HepG2 (cell line): ENCODE data around the gene ZNF581. TPM values are rescaled to one million over a fixed set of nuclear protein-coding genes. Genes with fewer than 3 reads are reported as not detected.

Experiments used
- ATAC-seq: fragments of 200-7000 bp; cut with Tn5 transposase; 3 replicates; pipeline ENCODE4 v1.9.1; 2020; ENCODE audit warnings: mild to moderate bottlenecking, moderate library complexity
- BruUV-seq: library from RNA; stranded (reverse); fragments of 400-500 nt; replicated peaks from 2 replicates; lab custom pipeline; 2021; lab: Mats Ljungman, UMichigan
- CTCF ChIA-PET: fragments of 300-600 bp; formaldehyde crosslinking; extraction: SDS; loops from one replicate; lab custom pipeline; 2021; ENCODE audit warnings: low total read pairs, inconsistent platforms, low intra/inter-chr PET ratio; lab: Yijun Ruan, JAX
- POLR2A ChIA-PET: fragments of 350-600 bp; sonication (Branson Sonifier 250); formaldehyde crosslinking; loops from one replicate; lab custom pipeline; 2020; ENCODE audit warnings: antibody characterized with exemption, inconsistent platforms; lab: Yijun Ruan, JAX
- DNase-seq: peaks from one replicate; pipeline ENCODE4 v3.0.0-alpha.2; 2015; ENCODE audit warnings: low spot score
- FAIRE-seq: peaks from 3 replicates; lab custom pipeline; 2011; peaks lifted over from hg19 to GRCh38; lab: Jason Lieb, UNC
- H2AFZ ChIP-seq: one replicate; pipeline ENCODE4 v1.6.1; 2011; ENCODE audit warnings: low read length, inconsistent platforms
- H3K27ac ChIP-seq: fragments of 300-600 bp; 3 replicates; pipeline ENCODE4 v1.8.0; 2011; ENCODE audit warnings: mixed run types, mild to moderate bottlenecking, mixed read lengths, low read length, inconsistent platforms; ENCODE audit not compliant: insufficient read depth; ENCODE audit errors: extremely low read length
- H3K27me3 ChIP-seq, 2 experiments: fragments of 200-600 bp in 1 of 2; 2 replicates in 1 of 2; 3 replicates in 1 of 2; pipeline versions ENCODE4 v1.6.0 to v1.8.0; 2011; ENCODE audit warnings: low read length in 2 of 2, mild to moderate bottlenecking in 2 of 2, moderate library complexity in 2 of 2, inconsistent platforms in 1 of 2; ENCODE audit not compliant: insufficient read depth in 2 of 2, control insufficient read depth in 1 of 2
- H3K36me3 ChIP-seq, 2 experiments: fragments of 200-600 bp in 1 of 2; replicated peaks in 1 of 2; 2 replicates in 1 of 2; 3 replicates in 1 of 2; pipeline versions ENCODE4 v1.5.1 to v1.8.0; 2011; ENCODE audit warnings: low read length in 2 of 2, inconsistent platforms in 1 of 2; ENCODE audit not compliant: insufficient read depth in 2 of 2, control insufficient read depth in 1 of 2
- H3K4me1 ChIP-seq: 2 replicates; pipeline ENCODE4 v1.5.1; 2012; ENCODE audit warnings: low read length, inconsistent platforms; ENCODE audit not compliant: insufficient read depth
- H3K4me2 ChIP-seq: 2 replicates; pipeline ENCODE4 v1.6.0; 2011; ENCODE audit warnings: low read depth, low read length, inconsistent platforms
- H3K4me3 ChIP-seq, 3 experiments: fragments of 200-600 bp in 1 of 3; sonication (generic), shearing (Covaris generic) in 1 of 3; replicated peaks in 1 of 3; 2 replicates each; pipeline ENCODE4 v1.5.1; 2011 to 2016; ENCODE audit warnings: low read length in 3 of 3, inconsistent platforms in 2 of 3, low read depth in 2 of 3, mild to moderate bottlenecking in 2 of 3, control low read depth in 1 of 3, mixed read lengths in 1 of 3; ENCODE audit not compliant: insufficient read depth in 1 of 3
- H3K79me2 ChIP-seq: one replicate; pipeline ENCODE4 v1.6.1; 2011; ENCODE audit warnings: low read length, inconsistent platforms; ENCODE audit not compliant: insufficient read depth
- H3K9ac ChIP-seq: 2 replicates; pipeline ENCODE4 v1.6.0; 2011; ENCODE audit warnings: mild to moderate bottlenecking, low read depth, low read length, inconsistent platforms; ENCODE audit not compliant: insufficient read depth
- H3K9me3 ChIP-seq: 2 replicates; pipeline ENCODE4 v1.5.1; 2012; ENCODE audit warnings: mild to moderate bottlenecking, low read length
- H4K20me1 ChIP-seq: 2 replicates; pipeline ENCODE4 v1.6.0; 2011; ENCODE audit warnings: inconsistent platforms, mild to moderate bottlenecking, low read length, moderate library complexity; ENCODE audit not compliant: insufficient read depth
- BRCA1 ChIP-seq: sonication (generic); formaldehyde crosslinking; IDR thresholded peaks from 2 replicates; pipeline ENCODE4 v1.4.0; 2020; ENCODE audit warnings: missing genetic modification reagents
- CC2D1A ChIP-seq: sonication (generic); formaldehyde crosslinking; IDR thresholded peaks from 2 replicates; pipeline ENCODE4 v1.8.1; 2023; ENCODE audit warnings: mild to moderate bottlenecking, missing genetic modification reagents
- GZF1 ChIP-seq: sonication (generic); formaldehyde crosslinking; IDR thresholded peaks from 2 replicates; pipeline ENCODE4 v1.5.1; 2020; ENCODE audit warnings: mild to moderate bottlenecking, missing genetic modification reagents
- HOXD1 ChIP-seq: sonication (generic); formaldehyde crosslinking; IDR thresholded peaks from 2 replicates; pipeline ENCODE4 v1.5.0; 2020; ENCODE audit warnings: missing genetic modification reagents
- IRX3 ChIP-seq: sonication (generic); formaldehyde crosslinking; IDR thresholded peaks from 2 replicates; pipeline ENCODE4 v1.8.1; 2023; ENCODE audit warnings: mild to moderate bottlenecking, low read depth, missing genetic modification reagents, borderline replicate concordance
- KDM3A ChIP-seq: IDR thresholded peaks from 2 replicates; pipeline ENCODE4 v1.6.1; 2018; ENCODE audit warnings: low read depth, missing compliant biosample characterization
- SMC3 ChIP-seq: IDR thresholded peaks from 2 replicates; pipeline ENCODE4 v1.6.1; 2011; ENCODE audit warnings: low read length, improper control_type of control experiment
- U2AF1 ChIP-seq: fragments of 200-400 bp; formaldehyde crosslinking; optimal IDR thresholded peaks from 2 replicates; pipeline ENCODE3; 2017; ENCODE audit warnings: mild to moderate bottlenecking, low read depth, low read length
- ZNF121 ChIP-seq: sonication (generic); formaldehyde crosslinking; IDR thresholded peaks from 2 replicates; pipeline ENCODE4 v1.5.0; 2020; ENCODE audit warnings: mild to moderate bottlenecking, missing genetic modification reagents
- ZNF251 ChIP-seq: sonication (generic); formaldehyde crosslinking; IDR thresholded peaks from 2 replicates; pipeline ENCODE4 v1.9.0; 2021; ENCODE audit warnings: mild to moderate bottlenecking, missing genetic modification reagents
- ZNF256 ChIP-seq: sonication (generic); formaldehyde crosslinking; conservative IDR thresholded peaks from 2 replicates; pipeline ENCODE4 v1.4.0; 2020; ENCODE audit warnings: missing genetic modification reagents
- ZNF263 ChIP-seq: sonication (generic); formaldehyde crosslinking; IDR thresholded peaks from 2 replicates; pipeline ENCODE4 v1.4.0; 2020; ENCODE audit warnings: missing genetic modification reagents
- ZNF317 ChIP-seq: sonication (generic); formaldehyde crosslinking; IDR thresholded peaks from 2 replicates; pipeline ENCODE4 v1.5.0; 2020; ENCODE audit warnings: mild to moderate bottlenecking, missing genetic modification reagents
- ZNF383 ChIP-seq: sonication (generic); formaldehyde crosslinking; IDR thresholded peaks from 2 replicates; pipeline ENCODE4 v1.4.0; 2020; ENCODE audit warnings: missing genetic modification reagents, mild to moderate bottlenecking, borderline replicate concordance
- ZNF432 ChIP-seq: sonication (generic); formaldehyde crosslinking; IDR thresholded peaks from 2 replicates; pipeline ENCODE4 v1.5.0; 2020; ENCODE audit warnings: missing genetic modification reagents, mild to moderate bottlenecking, borderline replicate concordance
- ZNF562 ChIP-seq: sonication (generic); formaldehyde crosslinking; IDR thresholded peaks from 2 replicates; pipeline ENCODE4 v1.8.0; 2022; ENCODE audit warnings: missing genetic modification reagents, borderline replicate concordance
- WGBS: methylation state at CpG from one replicate; pipeline ENCODE4 v1.1.6; 2017; ENCODE audit warnings: low lambda C conversion rate; 5-methylcytosine and 5-hydroxymethylcytosine counted together
- in situ Hi-C: cut with HindIII; loops from 2 replicates; pipeline ENCODE4 v1.10.0; 2017; ENCODE audit warnings: low pct_unique_long_range_greater_than_20kb; ENCODE audit not compliant: extremely low pct_ligation_motif_present
- intact Hi-C: fragments of 100-400 bp; cut with micrococcal nuclease; formaldehyde crosslinking; loops from one replicate; pipeline ENCODE4 v1.10.0; 2022; ENCODE audit not compliant: unreplicated experiment
- polyA plus RNA-seq, 8 experiments: library from polyadenylated mRNA; depleted of rRNA in 3 of 8; stranded (reverse) in 7 of 8; unstranded in 1 of 8; fragments of >200 nt; fragmentation: Illumina TruSeq in 4 of 8; extraction: Trizol in 4 of 8; gene quantifications; 2 replicates each; pipeline versions ENCODE4 v1.2.1 to v1.2.3, GENCODE V29; 2011 to 2016; ENCODE audit warnings: low read depth in 4 of 8, missing spikeins in 1 of 8, mixed read lengths in 1 of 8; ENCODE audit not compliant: insufficient read depth in 1 of 8
- total RNA-seq, 5 experiments: library from RNA; depleted of rRNA; stranded (reverse); fragments of >200 nt; fragmentation: Illumina TruSeq; extraction: Trizol; gene quantifications; 2 replicates each; pipeline ENCODE4 v1.2.3, GENCODE V29; 2016; ENCODE audit warnings: low read depth in 1 of 5
- TF ChIP-seq, protein P1 (sequence below): sonication (generic); formaldehyde crosslinking; IDR thresholded peaks from 2 replicates; pipeline ENCODE4 v1.5.0; 2020; ENCODE audit warnings: mild to moderate bottlenecking, missing genetic modification reagents
- TF ChIP-seq, protein P2 (sequence below): IDR thresholded peaks from 2 replicates; pipeline ENCODE4 v1.6.1; 2012; ENCODE audit warnings: low read length, improper control_type of control experiment

ZNF581 gene
- total and polyA plus RNA-seq, 2 of the 13 experiments (the other 11 are each of a cell fraction or from before 2014, with no cell fraction given) = 19.6 to 49.5 TPM

DNA sequence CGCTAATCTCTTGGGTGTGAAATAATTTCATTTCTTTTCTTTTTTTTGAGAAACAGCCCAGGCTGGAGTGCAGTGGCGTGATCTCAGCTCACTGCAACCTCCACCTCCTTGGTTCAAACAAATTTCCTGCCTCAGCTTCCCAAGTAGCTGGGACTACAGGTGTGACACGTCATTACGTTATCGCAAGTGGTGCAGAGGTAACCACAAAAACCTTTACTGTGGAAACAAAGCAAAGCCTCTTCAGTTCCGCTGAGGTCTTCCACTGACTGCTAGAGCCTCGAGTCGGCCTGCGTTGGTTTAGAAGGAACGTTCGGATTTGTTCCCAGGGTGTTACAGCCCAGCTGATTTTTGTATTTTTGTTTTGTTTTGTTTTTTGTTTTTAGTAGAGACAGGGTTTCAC, 17.1 kb upstream of the ZNF581 start (continued):
- TF ChIP-seq, protein P1, sequence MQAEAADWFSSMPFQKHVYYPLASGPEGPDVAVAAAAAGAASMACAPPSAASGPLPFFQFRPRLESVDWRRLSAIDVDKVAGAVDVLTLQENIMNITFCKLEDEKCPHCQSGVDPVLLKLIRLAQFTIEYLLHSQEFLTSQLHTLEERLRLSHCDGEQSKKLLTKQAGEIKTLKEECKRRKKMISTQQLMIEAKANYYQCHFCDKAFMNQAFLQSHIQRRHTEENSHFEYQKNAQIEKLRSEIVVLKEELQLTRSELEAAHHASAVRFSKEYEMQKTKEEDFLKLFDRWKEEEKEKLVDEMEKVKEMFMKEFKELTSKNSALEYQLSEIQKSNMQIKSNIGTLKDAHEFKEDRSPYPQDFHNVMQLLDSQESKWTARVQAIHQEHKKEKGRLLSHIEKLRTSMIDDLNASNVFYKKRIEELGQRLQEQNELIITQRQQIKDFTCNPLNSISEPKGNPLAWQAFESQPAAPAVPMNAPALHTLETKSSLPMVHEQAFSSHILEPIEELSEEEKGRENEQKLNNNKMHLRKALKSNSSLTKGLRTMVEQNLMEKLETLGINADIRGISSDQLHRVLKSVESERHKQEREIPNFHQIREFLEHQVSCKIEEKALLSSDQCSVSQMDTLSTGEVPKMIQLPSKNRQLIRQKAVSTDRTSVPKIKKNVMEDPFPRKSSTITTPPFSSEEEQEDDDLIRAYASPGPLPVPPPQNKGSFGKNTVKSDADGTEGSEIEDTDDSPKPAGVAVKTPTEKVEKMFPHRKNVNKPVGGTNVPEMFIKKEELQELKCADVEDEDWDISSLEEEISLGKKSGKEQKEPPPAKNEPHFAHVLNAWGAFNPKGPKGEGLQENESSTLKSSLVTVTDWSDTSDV (CRISPR knock-in tag) = no peak
- TF ChIP-seq ZNF256 (CRISPR knock-in tag) (no peak), CC2D1A (CRISPR knock-in tag) (no peak), ZNF121 (CRISPR knock-in tag) (no peak)

DNA sequence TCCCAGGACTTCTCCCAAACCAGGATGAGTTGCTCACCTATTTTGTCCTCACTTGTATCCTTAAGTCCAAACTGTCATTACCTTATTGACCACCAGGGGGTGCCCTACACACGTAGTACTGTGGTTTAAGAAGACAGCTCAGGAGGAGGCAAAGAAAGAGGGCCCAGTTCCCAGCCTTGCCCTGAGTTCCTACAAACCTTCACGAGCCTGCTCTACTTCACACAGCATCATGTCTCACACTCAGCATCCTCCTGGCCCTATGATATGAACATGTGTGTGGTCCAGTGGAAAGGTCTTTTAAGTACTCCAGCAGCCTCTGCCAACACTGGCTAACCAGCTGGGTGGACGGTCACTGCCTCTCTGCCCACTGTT, 11.0 kb upstream of the ZNF581 start:
- in situ Hi-C loops = no loop called here
- Histone ChIP-seq H3K27me3 (no peaks in the 10 kb centered on the region; a peak in 1 of 5 replicates), H3K9ac (no peak overlapping the region), H3K4me1 (peaks cover 38% of the 10 kb centered on the region), H3K4me3 (no peak overlapping the region), H3K4me2 (peak overlapping the region; percentile 66), H3K27ac (no peak overlapping the region), H3K36me3 (no peaks in the 10 kb centered on the region), H4K20me1 (no peaks in the 10 kb centered on the region), H3K9me3 (no peaks in the 10 kb centered on the region), H2AFZ (no peak overlapping the region), H3K79me2 (peaks cover 23% of the 10 kb centered on the region)
- ChIA-PET CTCF (interaction anchor here (1.3 to 2.6 kb wide), 4 partner anchors 11 to 177 kb away, joined by 4 to 37 read pairs (median 12); partner anchors contain the start of gene ZNF581), POLR2A (interaction anchor here (2.0 to 3.1 kb wide), 5 partner anchors 8 to 156 kb away, joined by 7 to 13 read pairs (median 11); partner anchors contain the start of genes FIZ1, U2AF2, ZNF581 and ZNF628)
- intact Hi-C loops = loop anchor here (1.0 to 10.0 kb wide), 3 partner anchors 48 to 175 kb away; partner anchors contain the start of gene ZNF579
- WGBS = 28% methylated on average over 3 of the region's 3 CpGs
- FAIRE-seq = peak; percentile 18
- no TSS peak for BruUV-seq
- peak; percentile 88 for DNase-seq
- peak; percentile 63 for ATAC-seq
- TF ChIP-seq U2AF1 = no peak
- TF ChIP-seq GZF1 (CRISPR knock-in tag) = no peak
- TF ChIP-seq ZNF263 = no peak
- TF ChIP-seq ZNF432 (CRISPR knock-in tag) = no peak
- TF ChIP-seq BRCA1 (CRISPR knock-in tag) = no peak
- no peak for TF ChIP-seq ZNF317 (CRISPR knock-in tag)
- TF ChIP-seq ZNF251 (CRISPR knock-in tag) = no peak
- TF ChIP-seq IRX3 = no peak
- TF ChIP-seq, protein P2, sequence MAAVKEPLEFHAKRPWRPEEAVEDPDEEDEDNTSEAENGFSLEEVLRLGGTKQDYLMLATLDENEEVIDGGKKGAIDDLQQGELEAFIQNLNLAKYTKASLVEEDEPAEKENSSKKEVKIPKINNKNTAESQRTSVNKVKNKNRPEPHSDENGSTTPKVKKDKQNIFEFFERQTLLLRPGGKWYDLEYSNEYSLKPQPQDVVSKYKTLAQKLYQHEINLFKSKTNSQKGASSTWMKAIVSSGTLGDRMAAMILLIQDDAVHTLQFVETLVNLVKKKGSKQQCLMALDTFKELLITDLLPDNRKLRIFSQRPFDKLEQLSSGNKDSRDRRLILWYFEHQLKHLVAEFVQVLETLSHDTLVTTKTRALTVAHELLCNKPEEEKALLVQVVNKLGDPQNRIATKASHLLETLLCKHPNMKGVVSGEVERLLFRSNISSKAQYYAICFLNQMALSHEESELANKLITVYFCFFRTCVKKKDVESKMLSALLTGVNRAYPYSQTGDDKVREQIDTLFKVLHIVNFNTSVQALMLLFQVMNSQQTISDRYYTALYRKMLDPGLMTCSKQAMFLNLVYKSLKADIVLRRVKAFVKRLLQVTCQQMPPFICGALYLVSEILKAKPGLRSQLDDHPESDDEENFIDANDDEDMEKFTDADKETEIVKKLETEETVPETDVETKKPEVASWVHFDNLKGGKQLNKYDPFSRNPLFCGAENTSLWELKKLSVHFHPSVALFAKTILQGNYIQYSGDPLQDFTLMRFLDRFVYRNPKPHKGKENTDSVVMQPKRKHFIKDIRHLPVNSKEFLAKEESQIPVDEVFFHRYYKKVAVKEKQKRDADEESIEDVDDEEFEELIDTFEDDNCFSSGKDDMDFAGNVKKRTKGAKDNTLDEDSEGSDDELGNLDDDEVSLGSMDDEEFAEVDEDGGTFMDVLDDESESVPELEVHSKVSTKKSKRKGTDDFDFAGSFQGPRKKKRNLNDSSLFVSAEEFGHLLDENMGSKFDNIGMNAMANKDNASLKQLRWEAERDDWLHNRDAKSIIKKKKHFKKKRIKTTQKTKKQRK = no peak
- TF ChIP-seq ZNF562 = no peak
- no peak for TF ChIP-seq KDM3A (CRISPR knock-in tag)
- TF ChIP-seq SMC3 = peak; percentile 41
- no peak for TF ChIP-seq HOXD1
- no peak for TF ChIP-seq ZNF383 (CRISPR knock-in tag)
